Measurements from ENCODE around the gene GSTM5. TPM values are rescaled to one million over a fixed set of nuclear protein-coding genes. Genes with fewer than 3 reads are reported as not detected.
A peak's percentile ranks its signal among the peaks of the same experiment; 100 is the strongest.
"Not testable (repeated sequence)": the region's sequence is repeated elsewhere in the genome, so short reads cannot be mapped to it uniquely, and the experiment has no call there.

The GSTM5 gene
- total and polyA plus RNA-seq, 5 experiments from 2014 or later = 1.1 TPM; not detected in 4

GRCh38 chr1:109705411-109705810 lies 6.6 kb upstream of the GSTM5 start:
- no peak for DNase-seq
- ATAC-seq = no peak
- peaks cover 0 to 2% (median 0%) of the 10 kb centered on the region in 4 donors for H3K4me1 Mint-ChIP-seq
- H3K36me3 Mint-ChIP-seq = peaks cover 3 to 41% (median 18%) of the 10 kb centered on the region in 3 donors
- H3K4me3 Mint-ChIP-seq = no peak overlapping the region
- peak overlapping the region in 1 of 10 donors; percentile 34 for H3K27ac Mint-ChIP-seq
- H3K9me3 Mint-ChIP-seq = peaks cover 0 to 39% (median 20%) of the 10 kb centered on the region in 9 donors
- POLR2A ChIA-PET = no interaction called here
- peaks cover 0 to 17% (median 6%) of the 10 kb centered on the region in 5 donors for H3K27me3 Mint-ChIP-seq

- peaks cover 4 to 15% (median 6%) of the 10 kb centered on the region in 5 donors for H3K27me3 Mint-ChIP-seq
- H3K36me3 Mint-ChIP-seq = peaks cover 3 to 37% (median 10%) of the 10 kb centered on the region in 3 donors
- H3K27ac Mint-ChIP-seq, ATAC-seq, POLR2A ChIA-PET, DNase-seq, H3K4me3 Mint-ChIP-seq, H3K4me1 Mint-ChIP-seq: not testable (repeated sequence)
- peaks cover 0 to 29% (median 14%) of the 10 kb centered on the region in 9 donors for H3K9me3 Mint-ChIP-seq
Observed at GRCh38 chr1:109708949-109709348, 3.1 kb upstream of the GSTM5 start.

GRCh38 chr1:109709822-109710221 lies 2.2 kb upstream of the GSTM5 start:
- ATAC-seq, H3K27ac Mint-ChIP-seq, H3K4me3 Mint-ChIP-seq, DNase-seq, POLR2A ChIA-PET, H3K4me1 Mint-ChIP-seq: not testable (repeated sequence)
- Mint-ChIP-seq H3K9me3 (peaks cover 0 to 22% (median 10%) of the 10 kb centered on the region in 9 donors), H3K36me3 (peaks cover 3 to 30% (median 4%) of the 10 kb centered on the region in 3 donors), H3K27me3 (peaks cover 3 to 15% (median 11%) of the 10 kb centered on the region in 5 donors)

- DNase-seq (no peak), ATAC-seq (no peak)
- H3K4me1 Mint-ChIP-seq = peaks cover 0 to 3% (median 3%) of the 10 kb centered on the region in 4 donors
- peaks cover 3 to 24% (median 4%) of the 10 kb centered on the region in 3 donors for H3K36me3 Mint-ChIP-seq
- H3K4me3 Mint-ChIP-seq = peak overlapping the region in 4 of 10 donors; percentile 18 to 81 (median 48)
- H3K9me3 Mint-ChIP-seq = peaks cover 0 to 22% (median 10%) of the 10 kb centered on the region in 9 donors
- no peak overlapping the region for H3K27ac Mint-ChIP-seq
- peaks cover 3 to 18% (median 14%) of the 10 kb centered on the region in 5 donors for H3K27me3 Mint-ChIP-seq
- POLR2A ChIA-PET = no interaction called here
Observed at GRCh38 chr1:109712321-109712864, 342 bp downstream of the GSTM5 start.

- Mint-ChIP-seq H3K9me3 (peaks cover 0 to 12% (median 7%) of the 10 kb centered on the region in 9 donors), H3K27me3 (peaks cover 5 to 26% (median 18%) of the 10 kb centered on the region in 5 donors), H3K36me3 (peaks cover 0 to 12% (median 3%) of the 10 kb centered on the region in 3 donors), H3K27ac (no peak overlapping the region), H3K4me1 (peaks cover 0 to 3% (median 3%) of the 10 kb centered on the region in 4 donors), H3K4me3 (no peak overlapping the region)
- no peak for DNase-seq
- no peak for ATAC-seq
- POLR2A ChIA-PET = no interaction called here
Observed at GRCh38 chr1:109713636-109714035, 1.6 kb downstream of the GSTM5 start.

GRCh38 chr1:109714661-109715372 lies 2.8 kb downstream of the GSTM5 start:
- POLR2A ChIA-PET = no interaction called here
- Mint-ChIP-seq H3K4me1 (peaks cover 0 to 3% (median 3%) of the 10 kb centered on the region in 4 donors), H3K27ac (peak overlapping the region in 1 of 10 donors; percentile 2), H3K27me3 (peaks cover 2 to 26% (median 18%) of the 10 kb centered on the region in 5 donors), H3K36me3 (peaks cover 0 to 1% (median 0%) of the 10 kb centered on the region in 3 donors), H3K9me3 (peaks cover 0 to 2% (median 0%) of the 10 kb centered on the region in 9 donors), H3K4me3 (no peak overlapping the region)
- no peak for ATAC-seq
- DNase-seq = no peak

GRCh38 chr1:109716121-109716520 lies 4.1 kb downstream of the GSTM5 start:
- no peak for DNase-seq
- H3K27ac Mint-ChIP-seq = no peak overlapping the region
- no peak for ATAC-seq
- H3K4me3 Mint-ChIP-seq = no peak overlapping the region
- POLR2A ChIA-PET = no interaction called here
- no peaks in the 10 kb centered on the region for H3K36me3 Mint-ChIP-seq
- peaks cover 2 to 26% (median 18%) of the 10 kb centered on the region in 5 donors for H3K27me3 Mint-ChIP-seq
- peaks cover 0 to 3% (median 3%) of the 10 kb centered on the region in 4 donors for H3K4me1 Mint-ChIP-seq
- no peaks in the 10 kb centered on the region for H3K9me3 Mint-ChIP-seq

GRCh38 chr1:109716570-109717090 lies 4.6 kb downstream of the GSTM5 start:
- POLR2A ChIA-PET = no interaction called here
- peaks cover 2 to 26% (median 18%) of the 10 kb centered on the region in 5 donors for H3K27me3 Mint-ChIP-seq
- H3K27ac Mint-ChIP-seq = peak overlapping the region in 1 of 10 donors; percentile 28
- H3K36me3 Mint-ChIP-seq = no peaks in the 10 kb centered on the region
- ATAC-seq = no peak
- DNase-seq = no peak
- peaks cover 0 to 3% (median 3%) of the 10 kb centered on the region in 4 donors for H3K4me1 Mint-ChIP-seq
- H3K9me3 Mint-ChIP-seq = no peaks in the 10 kb centered on the region
- no peak overlapping the region for H3K4me3 Mint-ChIP-seq

- H3K36me3 Mint-ChIP-seq = no peaks in the 10 kb centered on the region
- DNase-seq = no peak
- peaks cover 0 to 1% (median 0%) of the 10 kb centered on the region in 4 donors for H3K4me1 Mint-ChIP-seq
- peaks cover 2 to 26% (median 18%) of the 10 kb centered on the region in 5 donors for H3K27me3 Mint-ChIP-seq
- POLR2A ChIA-PET = no interaction called here
- no peak overlapping the region for H3K4me3 Mint-ChIP-seq
- H3K9me3 Mint-ChIP-seq = no peaks in the 10 kb centered on the region
- ATAC-seq = no peak
- H3K27ac Mint-ChIP-seq = peak overlapping the region in 1 of 10 donors; percentile 45
Observed at GRCh38 chr1:109717729-109718128, 5.7 kb downstream of the GSTM5 start.

- no peaks in the 10 kb centered on the region for H3K9me3 Mint-ChIP-seq
- POLR2A ChIA-PET = no interaction called here
- H3K36me3 Mint-ChIP-seq = no peaks in the 10 kb centered on the region
- H3K27me3 Mint-ChIP-seq = peaks cover 2 to 26% (median 15%) of the 10 kb centered on the region in 5 donors
- H3K4me3 Mint-ChIP-seq = no peak overlapping the region
- DNase-seq (no peak), ATAC-seq (no peak)
- H3K27ac Mint-ChIP-seq = no peak overlapping the region
- peaks cover 0 to 1% (median 0%) of the 10 kb centered on the region in 4 donors for H3K4me1 Mint-ChIP-seq
Observed at GRCh38 chr1:109718495-109718894, 6.4 kb downstream of the GSTM5 start.

- Mint-ChIP-seq H3K9me3 (no peaks in the 10 kb centered on the region), H3K4me1 (peaks cover 0 to 1% (median 0%) of the 10 kb centered on the region in 4 donors), H3K36me3 (no peaks in the 10 kb centered on the region), H3K4me3 (no peak overlapping the region), H3K27me3 (peaks cover 2 to 18% (median 7%) of the 10 kb centered on the region in 5 donors), H3K27ac (no peak overlapping the region)
- POLR2A ChIA-PET = no interaction called here
- DNase-seq = no peak
- no peak for ATAC-seq
Observed at GRCh38 chr1:109719337-109719837, 7.3 kb downstream of the GSTM5 start.

GRCh38 chr1:109721042-109721441 lies 9.0 kb downstream of the GSTM5 start:
- ATAC-seq = no peak
- Mint-ChIP-seq H3K36me3 (no peaks in the 10 kb centered on the region), H3K9me3 (no peaks in the 10 kb centered on the region), H3K27me3 (peaks cover 0 to 12% (median 2%) of the 10 kb centered on the region in 5 donors), H3K27ac (no peak overlapping the region), H3K4me1 (no peaks in the 10 kb centered on the region), H3K4me3 (no peak overlapping the region)
- DNase-seq = no peak
- POLR2A ChIA-PET = interaction anchor here (1.0 kb wide), 1 partner anchor 53 kb away, joined by 3 read pairs; the partner anchor contains the start of gene GSTM2

- no peak for ATAC-seq
- no peak overlapping the region for H3K27ac Mint-ChIP-seq
- POLR2A ChIA-PET = interaction anchor here (0.6 to 1.0 kb wide), 2 partner anchors 54 kb away, joined by 3 to 4 read pairs; partner anchors contain the start of gene GSTM2
- no peaks in the 10 kb centered on the region for H3K36me3 Mint-ChIP-seq
- no peak overlapping the region for H3K4me3 Mint-ChIP-seq
- no peaks in the 10 kb centered on the region for H3K4me1 Mint-ChIP-seq
- peaks cover 0 to 12% (median 2%) of the 10 kb centered on the region in 5 donors for H3K27me3 Mint-ChIP-seq
- DNase-seq = no peak
- no peaks in the 10 kb centered on the region for H3K9me3 Mint-ChIP-seq
Observed at GRCh38 chr1:109721971-109722370, 9.9 kb downstream of the GSTM5 start.

All from naive thymus-derived CD8-positive, alpha-beta T cell (primary cell).